Colon (tissue), 2 donors: ENCODE data around the gene NOL9.

ENCODE experiments used
- FAIRE-seq: peaks from 2 replicates; lab custom pipeline; 2012; peaks lifted over from hg19 to GRCh38; lab: Jason Lieb, UNC
- donor health status: control.
- donor health status: control.

The NOL9 gene

DNA sequence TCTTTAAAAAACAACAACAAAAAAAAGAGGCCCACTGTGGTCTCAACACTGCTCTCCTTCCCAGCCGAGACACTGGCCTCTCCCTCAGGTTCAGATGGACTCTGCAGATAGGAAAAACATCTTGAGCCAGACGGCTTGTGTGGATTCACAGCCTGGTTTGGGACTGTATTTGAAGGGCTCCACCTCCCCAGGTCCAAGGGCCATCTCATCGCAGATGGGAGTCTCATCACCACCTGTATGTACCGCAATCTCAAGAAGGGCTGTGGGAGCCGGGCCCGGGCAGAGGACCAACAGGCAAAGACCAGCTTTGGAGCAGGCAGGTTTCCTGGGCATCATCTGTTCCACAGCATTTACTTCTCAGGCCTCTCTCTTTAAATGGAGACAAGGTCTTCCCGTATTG is 35.7 kb upstream of the NOL9 start:
- no peak for FAIRE-seq

DNA sequence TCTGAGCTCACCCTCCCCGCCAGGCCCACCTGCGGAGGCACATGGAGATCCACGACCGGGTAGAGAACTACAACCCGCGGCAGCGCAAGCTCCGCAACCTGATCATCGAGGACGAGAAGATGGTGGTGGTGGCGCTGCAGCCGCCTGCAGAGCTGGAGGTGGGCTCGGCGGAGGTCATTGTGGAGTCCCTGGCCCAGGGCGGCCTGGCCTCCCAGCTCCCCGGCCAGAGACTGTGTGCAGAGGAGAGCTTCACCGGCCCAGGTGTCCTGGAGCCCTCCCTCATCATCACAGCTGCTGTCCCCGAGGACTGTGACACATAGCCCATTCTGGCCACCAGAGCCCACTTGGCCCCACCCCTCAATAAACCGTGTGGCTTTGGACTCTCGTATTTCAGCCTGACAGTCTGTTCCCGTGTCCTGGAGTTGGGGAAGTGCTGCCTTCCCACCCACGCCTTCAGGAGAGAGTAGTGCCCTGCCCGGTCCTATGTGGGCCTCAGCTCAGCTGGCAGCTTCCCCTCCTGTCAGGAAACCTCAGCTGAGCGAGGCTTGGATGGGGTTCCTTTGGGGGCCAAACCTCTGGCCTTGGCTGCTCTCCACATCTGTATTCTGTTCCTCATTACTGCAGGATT is 34.7 kb upstream of the NOL9 start:
- no peak for FAIRE-seq

DNA sequence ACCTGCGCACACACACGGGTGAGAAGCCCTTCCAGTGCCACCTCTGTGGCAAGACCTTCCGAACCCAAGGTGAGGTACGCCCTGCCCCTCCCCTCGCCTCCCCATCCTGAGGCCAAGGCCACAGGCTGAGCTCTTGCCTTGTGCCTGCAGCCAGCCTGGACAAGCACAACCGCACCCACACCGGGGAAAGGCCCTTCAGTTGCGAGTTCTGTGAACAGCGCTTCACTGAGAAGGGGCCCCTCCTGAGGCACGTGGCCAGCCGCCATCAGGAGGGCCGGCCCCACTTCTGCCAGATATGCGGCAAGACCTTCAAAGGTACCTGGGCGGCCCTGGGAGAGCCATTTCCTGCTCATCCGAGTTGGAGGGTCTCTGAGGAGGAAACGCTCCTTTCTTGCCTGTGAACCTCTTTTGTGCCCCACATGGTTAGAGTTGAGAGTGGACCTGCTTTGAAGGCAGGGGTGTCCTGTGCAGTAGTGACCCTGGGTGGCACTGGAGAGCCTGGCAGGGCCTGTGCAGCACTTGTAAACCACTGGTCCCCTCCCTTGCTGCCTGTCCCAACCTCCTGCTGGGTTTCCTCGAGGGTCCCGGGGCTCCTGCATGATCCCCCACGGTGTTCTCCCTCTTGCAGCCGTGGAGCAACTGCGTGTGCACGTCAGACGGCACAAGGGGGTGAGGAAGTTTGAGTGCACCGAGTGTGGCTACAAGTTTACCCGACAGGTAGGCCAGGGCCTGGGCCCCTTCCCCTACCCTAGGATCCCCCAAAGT is 34.0 kb upstream of the NOL9 start:
- no peak for FAIRE-seq

DNA sequence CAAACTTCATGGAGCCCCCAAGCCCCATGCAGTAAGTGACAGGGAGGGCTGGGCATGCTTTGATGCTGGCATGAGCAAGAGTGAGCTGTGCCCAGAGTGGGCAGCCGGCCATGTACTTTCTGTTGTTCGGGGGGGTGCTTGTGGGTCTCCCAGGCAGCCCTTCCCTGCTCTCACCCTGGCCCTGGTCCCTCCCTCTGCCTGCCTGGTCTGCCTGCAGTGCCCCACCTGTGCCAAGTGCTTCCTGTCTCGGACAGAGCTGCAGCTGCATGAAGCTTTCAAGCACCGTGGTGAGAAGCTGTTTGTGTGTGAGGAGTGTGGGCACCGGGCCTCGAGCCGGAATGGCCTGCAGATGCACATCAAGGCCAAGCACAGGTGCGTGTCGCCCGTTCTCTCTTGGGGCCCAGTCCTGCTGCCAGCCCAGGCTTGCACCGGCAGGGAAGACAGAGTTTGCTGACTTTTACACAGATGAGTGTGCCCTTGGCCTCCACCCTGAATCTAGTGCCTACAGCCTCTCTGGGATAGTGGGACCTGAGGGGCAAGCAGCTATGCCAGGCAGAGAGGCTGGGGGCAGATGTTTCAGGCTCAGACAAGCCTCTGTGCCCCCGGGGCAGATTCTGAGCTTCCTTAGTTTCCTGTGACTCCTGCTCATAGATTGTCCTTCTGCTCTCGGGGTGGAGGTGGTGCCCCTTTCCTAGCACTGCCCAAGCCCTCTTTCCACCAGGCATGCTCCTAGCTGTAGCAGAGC is 33.1 kb upstream of the NOL9 start:
- FAIRE-seq = no peak

DNA sequence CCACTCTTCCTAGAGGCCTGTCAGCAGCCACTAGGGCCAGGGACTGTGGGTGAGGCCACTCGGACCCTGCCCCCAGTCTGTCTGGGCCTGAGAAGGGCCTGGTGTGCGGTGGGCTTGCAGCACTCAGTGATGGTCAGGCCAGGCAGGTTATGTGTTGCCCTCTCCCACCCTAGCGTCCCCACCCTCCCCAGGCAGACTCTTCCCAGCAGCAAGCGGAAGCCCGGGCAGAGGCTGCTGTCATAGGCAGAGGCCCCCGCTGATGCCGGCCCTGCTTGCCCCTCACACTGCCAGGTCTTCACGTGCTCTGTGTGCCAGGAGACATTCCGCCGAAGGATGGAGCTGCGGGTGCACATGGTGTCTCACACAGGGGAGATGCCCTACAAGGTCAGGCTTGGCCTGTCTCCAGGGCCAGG is 32.1 kb upstream of the NOL9 start:
- no peak for FAIRE-seq

DNA sequence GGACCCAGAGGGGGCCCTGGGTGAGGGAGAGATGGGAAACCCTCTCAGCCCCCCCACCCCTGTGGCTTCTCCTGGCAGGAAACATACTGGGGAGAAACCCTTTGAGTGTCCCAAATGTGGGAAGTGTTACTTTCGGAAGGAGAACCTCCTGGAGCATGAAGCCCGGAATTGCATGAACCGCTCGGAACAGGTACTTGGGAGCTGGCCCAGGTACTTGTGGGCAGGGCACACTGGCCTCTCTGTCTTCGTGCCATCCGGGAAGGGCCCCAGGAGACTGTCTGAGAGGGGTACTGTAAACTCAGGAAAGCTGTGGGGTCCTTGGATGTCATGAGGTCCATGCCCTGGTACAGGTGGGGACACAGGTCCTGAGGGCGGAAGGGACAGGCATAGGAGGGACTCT is 31.5 kb upstream of the NOL9 start:
- FAIRE-seq = no peak

DNA sequence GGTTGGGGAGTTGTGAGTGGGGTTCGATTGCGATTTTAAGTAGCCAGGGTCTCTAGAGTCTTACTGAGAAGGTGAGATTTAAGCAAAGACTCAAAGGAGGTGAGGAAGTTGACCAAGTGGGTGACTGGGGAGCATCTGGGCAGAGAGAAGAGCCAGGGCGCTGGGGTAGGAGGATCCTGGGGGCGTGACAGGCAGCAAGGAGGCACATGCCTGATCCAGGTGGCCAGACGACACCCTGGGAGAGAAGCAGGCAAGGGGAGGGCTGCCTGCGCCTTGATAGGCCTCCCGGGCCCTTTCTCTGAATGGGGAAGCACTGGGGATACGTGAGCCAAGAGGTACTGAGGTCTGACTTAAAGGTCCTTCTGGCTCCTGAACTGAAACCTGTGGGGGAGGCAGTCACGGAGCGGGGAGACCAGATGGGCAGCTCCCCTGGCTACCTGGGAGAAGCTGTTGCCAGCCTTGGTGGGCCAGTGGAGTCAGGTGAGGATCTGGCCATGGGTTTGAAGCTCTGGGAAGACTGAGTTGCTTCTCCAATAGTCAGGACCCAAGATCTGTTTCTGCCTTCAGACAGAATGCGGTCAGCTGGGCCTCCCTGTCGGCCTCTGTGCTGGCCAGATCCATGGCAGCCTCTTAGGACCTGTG is 30.9 kb upstream of the NOL9 start:
- FAIRE-seq = no peak

DNA sequence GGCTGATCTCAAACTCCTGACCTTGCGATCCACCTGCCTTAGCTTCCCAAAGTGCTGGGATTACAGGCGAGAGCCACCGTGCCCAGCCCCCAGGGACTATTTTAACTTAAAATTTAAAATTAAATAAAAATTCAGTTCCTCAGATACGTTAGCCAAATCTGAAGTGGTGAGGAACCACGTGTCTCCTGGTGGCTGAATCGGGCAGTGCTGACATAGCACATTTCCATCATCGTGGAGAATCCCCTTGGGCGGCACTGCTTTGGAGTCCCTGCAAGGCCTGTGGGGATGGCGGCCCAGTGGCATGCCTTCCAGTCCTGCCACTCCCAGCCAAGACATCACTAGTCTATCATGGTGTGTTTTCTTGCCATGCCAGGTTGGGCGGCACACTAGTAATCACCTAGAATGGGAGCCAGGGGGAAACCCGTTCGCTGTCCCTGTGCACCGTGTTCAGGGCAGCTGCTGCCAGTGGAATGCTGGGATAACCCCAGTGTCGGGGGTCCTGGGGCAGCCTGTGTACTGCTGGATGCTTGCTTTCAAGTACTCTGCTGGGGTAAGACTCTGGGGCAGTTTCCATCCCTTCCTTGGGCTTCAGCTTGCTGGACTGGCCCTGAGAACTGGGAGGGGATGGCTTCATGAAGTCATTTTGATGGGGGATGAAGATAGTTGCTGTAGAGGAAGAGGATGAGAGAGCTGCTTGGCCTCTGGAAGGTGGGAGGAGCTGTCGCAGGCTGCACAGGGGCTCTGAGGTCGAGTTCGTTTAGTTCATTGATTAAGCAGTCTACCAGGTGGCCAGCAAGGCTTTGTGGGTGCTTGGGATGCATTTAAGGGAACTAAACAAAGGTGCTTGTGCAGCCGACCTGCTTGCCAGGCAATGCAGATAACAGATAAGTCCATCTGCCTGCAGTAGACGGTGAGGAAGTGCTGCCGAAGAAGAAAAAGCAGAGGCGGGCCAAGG is 30.1 kb upstream of the NOL9 start:
- FAIRE-seq = no peak

DNA sequence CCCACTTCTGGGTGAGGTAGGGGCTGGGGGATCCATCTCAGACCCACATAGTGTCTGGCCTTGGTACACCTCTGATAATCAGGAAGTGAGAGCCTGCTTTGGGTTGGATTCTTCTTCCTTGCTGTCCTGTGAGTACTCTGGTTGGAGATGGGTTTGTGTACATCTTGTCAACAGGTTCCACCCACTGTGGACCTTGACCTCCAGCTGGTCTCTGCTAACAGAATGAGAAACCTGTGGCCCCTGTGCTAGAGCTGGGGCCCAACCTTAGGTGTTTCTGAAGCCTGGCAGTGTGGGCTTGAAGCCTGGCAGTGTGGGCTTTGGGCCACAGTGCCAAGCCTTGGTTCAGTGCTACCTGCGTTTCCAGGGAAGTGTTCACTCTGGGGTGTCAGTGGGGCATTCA is 28.1 kb upstream of the NOL9 start:
- FAIRE-seq = no peak

DNA sequence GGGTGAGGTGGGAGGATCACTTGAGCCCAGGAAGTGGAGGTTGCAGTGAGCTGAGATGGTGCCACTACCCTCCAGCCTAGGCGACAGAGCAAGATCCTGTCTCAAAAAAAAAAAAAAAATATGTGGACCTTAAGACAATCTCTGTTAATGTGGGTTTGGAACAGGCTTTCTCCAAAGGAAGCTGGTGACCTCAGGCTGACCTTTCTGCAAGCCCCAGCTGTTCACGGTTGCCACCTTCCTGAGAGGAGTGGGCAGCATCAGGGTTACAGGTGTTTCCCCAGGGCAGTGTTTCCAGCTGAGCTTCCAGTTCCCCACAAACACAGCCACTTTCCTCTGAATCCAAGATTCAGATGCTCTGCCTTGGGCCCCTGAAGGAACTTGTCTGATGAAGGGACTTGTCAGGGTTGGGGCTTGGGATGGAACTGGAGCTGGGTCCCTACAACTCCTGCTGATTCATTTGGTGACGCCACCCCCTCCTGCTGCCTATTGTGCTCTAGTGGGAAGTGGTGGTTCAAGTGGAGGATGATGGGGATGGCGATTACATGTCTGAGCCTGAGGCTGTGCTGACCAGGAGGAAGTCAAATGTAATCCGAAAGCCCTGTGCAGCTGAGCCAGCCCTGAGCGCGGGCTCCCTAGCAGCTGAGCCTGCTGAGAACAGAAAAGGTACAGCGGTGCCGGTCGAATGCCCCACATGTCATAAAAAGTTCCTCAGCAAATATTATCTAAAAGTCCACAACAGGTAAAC is 27.4 kb upstream of the NOL9 start:
- no peak for FAIRE-seq

DNA sequence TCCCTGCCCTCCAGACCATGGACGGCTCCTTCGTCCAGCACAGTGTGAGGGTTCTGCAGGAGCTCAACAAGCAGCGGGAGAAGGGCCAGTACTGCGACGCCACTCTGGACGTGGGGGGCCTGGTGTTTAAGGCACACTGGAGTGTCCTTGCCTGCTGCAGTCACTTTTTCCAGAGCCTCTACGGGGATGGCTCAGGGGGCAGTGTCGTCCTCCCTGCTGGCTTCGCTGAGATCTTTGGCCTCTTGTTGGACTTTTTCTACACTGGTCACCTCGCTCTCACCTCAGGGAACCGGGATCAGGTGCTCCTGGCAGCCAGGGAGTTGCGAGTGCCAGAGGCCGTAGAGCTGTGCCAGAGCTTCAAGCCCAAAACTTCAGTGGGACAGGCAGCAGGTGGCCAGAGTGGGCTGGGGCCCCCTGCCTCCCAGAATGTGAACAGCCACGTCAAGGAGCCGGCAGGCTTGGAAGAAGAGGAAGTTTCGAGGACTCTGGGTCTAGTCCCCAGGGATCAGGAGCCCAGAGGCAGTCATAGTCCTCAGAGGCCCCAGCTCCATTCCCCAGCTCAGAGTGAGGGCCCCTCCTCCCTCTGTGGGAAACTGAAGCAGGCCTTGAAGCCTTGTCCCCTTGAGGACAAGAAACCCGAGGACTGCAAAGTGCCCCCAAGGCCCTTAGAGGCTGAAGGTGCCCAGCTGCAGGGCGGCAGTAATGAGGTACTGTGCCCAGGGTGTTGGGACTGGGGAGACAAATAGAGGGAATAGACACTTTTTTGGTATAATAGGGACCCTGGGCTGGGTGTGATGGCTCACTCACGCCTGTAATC is 26.5 kb upstream of the NOL9 start:
- FAIRE-seq = no peak

DNA sequence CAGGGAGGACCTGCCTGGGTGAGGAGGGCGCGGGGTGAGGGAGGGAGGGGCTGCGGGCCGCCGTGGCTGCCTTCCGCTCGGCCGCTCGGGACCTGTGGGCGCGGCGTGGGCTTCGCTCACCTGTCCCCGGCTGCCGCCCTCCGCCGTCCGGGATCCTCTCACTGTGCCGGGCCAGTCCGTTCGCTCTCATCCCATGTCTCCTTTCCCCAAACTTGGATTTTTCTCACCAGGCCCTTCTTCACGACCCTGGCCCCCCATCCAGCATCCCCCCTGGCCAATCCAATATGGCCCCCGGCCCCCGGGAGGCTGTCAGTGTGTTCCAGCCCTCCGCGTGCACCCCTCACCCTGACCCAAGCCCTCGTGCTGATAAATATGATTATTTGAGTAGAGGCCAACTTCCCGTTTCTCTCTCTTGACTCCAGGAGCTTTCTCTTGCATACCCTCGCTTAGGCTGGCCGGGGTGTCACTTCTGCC is 25.8 kb upstream of the NOL9 start:
- FAIRE-seq = no peak

DNA sequence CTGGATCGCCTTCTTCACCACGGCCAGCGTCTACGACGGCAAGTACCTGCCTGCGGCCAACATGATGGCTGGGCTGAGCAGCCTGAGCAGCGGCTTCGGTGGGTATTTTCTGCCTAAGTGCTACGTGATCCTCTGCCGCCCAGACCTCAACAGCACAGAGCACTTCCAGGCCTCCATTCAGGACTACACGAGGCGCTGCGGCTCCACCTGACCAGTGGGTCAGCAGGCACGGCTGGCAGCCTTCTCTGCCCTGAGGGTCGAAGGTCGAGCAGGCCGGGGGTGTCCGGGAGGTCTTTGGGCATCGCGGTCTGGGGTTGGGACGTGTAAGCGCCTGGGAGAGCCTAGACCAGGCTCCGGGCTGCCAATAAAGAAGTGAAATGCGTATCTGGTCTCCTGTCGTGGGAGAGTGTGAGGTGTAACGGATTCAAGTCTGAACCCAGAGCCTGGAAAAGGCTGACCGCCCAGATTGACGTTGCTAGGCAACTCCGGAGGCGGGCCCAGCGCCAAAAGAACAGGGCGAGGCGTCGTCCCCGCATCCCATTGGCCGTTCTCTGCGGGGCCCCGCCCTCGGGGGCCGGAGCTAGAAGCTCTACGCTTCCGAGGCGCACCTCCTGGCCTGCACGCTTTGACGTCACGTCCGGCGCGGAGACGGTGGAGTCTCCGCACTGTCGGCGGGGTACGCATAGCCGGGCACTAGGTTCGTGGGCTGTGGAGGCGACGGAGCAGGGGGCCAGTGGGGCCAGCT is 25.2 kb upstream of the NOL9 start, which contains the start of gene ZBTB48:
Gene ZBTB48, plus strand, starts transcription at position 621 of the 745 bp plus-strand sequence. CDS start 616 bp downstream, outside the sequence.
- FAIRE-seq = peak; percentile 93

DNA sequence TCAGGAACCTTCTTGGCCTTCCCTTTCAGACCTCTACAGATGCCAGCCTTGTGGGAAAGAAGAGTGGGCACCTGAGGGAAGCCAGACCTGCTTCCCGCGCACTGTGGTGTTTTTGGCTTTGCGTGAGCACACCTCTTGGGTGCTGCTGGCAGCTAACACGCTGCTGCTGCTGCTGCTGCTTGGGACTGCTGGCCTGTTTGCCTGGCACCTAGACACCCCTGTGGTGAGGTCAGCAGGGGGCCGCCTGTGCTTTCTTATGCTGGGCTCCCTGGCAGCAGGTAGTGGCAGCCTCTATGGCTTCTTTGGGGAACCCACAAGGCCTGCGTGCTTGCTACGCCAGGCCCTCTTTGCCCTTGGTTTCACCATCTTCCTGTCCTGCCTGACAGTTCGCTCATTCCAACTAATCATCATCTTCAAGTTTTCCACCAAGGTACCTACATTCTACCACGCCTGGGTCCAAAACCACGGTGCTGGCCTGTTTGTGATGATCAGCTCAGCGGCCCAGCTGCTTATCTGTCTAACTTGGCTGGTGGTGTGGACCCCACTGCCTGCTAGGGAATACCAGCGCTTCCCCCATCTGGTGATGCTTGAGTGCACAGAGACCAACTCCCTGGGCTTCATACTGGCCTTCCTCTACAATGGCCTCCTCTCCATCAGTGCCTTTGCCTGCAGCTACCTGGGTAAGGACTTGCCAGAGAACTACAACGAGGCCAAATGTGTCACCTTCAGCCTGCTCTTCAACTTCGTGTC is 24.5 kb upstream of the NOL9 start:
- FAIRE-seq = no peak

DNA sequence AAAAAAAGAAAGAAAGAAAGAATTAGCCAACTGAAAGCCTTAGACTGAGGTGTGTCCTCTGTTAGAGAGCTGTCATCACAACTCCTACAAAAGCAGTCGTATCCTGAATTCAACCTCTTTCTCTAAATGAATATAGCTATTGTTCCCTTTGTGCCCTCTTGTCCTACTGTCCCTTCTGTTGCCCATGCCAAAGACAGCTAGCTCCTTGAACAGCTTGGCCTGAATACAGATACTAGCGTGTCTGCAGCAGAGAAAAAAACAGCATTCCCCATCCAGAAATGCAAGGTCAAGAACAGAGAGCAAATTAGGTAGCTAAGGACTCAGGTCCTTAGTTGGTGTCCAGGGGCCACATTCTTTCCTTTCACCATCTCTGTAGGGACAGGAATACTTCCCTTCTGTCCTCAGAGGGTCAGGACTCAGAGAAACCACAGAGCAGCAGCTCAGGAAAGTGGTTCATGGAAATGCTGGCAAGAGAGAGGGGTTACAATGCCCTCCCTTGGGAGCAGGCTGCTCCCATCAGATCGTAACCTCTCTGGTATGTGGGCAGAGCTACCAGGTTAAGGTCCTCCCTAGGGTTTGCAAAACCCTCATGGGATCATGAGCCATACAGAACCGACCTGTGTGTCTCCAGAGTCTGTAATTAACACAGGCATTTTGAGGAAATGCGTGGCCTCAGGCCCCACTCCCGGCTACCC is 23.7 kb upstream of the NOL9 start:
- FAIRE-seq = no peak

DNA sequence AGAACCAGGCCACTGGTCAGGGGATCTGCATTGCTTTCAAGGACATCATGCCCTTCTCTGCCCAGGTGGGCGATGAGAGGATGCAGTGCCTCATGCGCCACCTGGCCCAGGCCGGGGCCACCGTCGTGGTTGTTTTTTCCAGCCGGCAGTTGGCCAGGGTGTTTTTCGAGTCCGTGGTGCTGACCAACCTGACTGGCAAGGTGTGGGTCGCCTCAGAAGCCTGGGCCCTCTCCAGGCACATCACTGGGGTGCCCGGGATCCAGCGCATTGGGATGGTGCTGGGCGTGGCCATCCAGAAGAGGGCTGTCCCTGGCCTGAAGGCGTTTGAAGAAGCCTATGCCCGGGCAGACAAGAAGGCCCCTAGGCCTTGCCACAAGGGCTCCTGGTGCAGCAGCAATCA is 20.5 kb upstream of the NOL9 start:
- no peak for FAIRE-seq

DNA sequence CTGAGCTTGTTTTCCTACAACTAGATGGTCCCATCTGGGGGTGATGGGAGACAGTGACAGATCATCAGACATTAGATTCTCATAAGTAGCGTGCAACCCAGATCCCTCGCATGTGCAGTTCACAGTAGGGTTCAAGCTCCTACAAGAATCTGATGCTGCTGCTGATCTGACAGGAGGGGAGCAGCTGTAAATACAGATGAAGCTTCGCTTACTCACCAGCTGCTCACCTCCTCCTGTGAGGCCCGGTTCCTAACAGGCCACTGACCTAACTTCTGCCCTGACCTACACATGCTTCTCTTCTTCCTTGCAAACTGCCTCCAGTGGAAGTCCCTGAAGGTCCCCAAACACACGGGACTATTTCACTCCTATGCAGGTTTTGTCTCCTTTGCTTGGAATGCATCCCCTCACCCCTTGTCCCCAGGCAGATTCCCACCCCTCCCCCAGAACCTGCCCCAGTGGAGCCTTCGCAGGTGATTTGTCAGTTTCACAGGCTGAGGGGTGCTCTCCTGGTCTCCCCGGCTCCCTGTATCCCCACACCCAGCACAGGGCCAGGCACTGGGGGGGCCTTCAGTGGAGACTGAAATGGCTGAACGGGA is 19.8 kb upstream of the NOL9 start:
- FAIRE-seq = no peak
